Measurements from ENCODE around the gene TRIO. TPM values are rescaled to one million over a fixed set of nuclear protein-coding genes. Genes with fewer than 3 reads are reported as not detected.
A peak's percentile ranks its signal among the peaks of the same experiment; 100 is the strongest.

TRIO gene
- total RNA-seq, 1 donor from 2014 or later: 223 TPM

DNA sequence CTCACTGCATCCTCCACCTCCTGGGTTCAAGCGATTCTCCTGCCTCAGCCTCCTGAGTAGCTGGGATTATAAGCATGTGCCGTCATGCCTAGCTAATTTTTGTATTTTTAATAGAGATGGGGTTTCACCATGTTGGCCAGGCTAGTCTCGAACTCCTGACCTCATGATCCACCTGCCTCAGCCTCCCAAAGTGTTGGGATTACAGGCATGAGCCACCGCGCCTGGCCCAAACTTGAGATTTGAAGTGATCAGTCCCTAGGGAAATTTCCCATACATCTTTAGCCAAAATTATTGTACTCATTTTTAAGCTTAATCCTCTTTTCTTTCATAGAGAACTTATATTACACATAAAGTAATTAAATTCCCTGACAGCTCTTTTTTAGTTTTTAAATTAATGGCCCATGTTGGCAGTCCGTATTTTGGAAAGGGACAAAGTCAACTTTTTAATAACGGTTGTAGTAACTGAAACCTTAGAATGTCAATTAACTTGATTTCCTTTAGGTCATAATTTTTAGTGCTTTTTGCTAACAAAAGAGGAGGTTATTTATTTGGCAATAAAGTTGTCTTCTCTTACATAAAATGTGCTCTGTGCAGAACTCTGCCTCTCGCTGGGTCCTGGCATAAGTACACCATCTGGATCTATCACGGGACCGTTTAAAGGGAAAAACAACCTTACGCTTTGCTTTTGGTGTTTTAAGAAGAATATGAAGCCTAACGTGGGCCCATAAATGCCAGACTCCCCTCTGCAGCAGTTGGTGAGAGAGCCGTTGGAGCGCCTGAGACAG lies 296.1 kb downstream of the TRIO start:
- intact Hi-C loops (cut with micrococcal nuclease): no loop called here
- ChIA-PET CTCF (no interaction called here), POLR2A (no interaction called here)
- no peak for TF ChIP-seq CTCF (IDR thresholded peaks at IDR 0.05)
- no peak for ATAC-seq (ENCODE audit: low read depth)
- Mint-ChIP-seq H3K27ac (no peak overlapping the region), H3K36me3 (ENCODE audit: low read depth) (peaks cover 82% of the 10 kb centered on the region), H3K4me3 (no peak overlapping the region), H3K27me3 (no peaks in the 10 kb centered on the region), H3K9me3 (no peaks in the 10 kb centered on the region), H3K4me1 (no peaks in the 10 kb centered on the region)
- DNase-seq: no peak

DNA sequence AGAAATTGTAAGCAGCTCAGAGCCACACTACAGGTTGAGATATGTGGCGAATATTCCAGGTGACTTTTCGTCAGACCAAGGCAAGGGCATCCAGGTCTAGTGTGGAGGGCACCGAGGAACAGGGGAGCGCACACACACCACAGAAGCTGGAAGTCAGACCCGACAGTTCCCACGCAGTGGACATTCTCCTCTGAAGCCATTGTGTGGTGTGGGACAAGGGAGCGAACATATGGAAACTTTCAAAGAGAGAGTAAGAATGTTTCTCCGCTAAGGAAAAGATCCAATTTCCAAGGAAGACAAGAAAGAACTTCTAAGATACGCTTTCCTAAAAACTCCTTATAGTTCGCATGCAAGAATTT lies 297.1 kb downstream of the TRIO start:
- H3K4me3 Mint-ChIP-seq: no peak overlapping the region
- no peak for TF ChIP-seq CTCF (IDR thresholded peaks at IDR 0.05)
- no peaks in the 10 kb centered on the region for H3K9me3 Mint-ChIP-seq
- intact Hi-C loops (cut with micrococcal nuclease): no loop called here
- no peaks in the 10 kb centered on the region for H3K4me1 Mint-ChIP-seq
- CTCF ChIA-PET: no interaction called here
- no peak overlapping the region for H3K27ac Mint-ChIP-seq
- H3K36me3 Mint-ChIP-seq (ENCODE audit: low read depth): peaks cover 81% of the 10 kb centered on the region
- H3K27me3 Mint-ChIP-seq: no peaks in the 10 kb centered on the region
- no peak for ATAC-seq (ENCODE audit: low read depth)
- POLR2A ChIA-PET: no interaction called here
- DNase-seq: no peak

- ATAC-seq (ENCODE audit: low read depth) (no peak), DNase-seq (no peak)
- no peaks in the 10 kb centered on the region for H3K9me3 Mint-ChIP-seq
- no peaks in the 10 kb centered on the region for H3K4me1 Mint-ChIP-seq
- H3K27ac Mint-ChIP-seq: no peak overlapping the region
- no peak overlapping the region for H3K4me3 Mint-ChIP-seq
- no peak for TF ChIP-seq CTCF (IDR thresholded peaks at IDR 0.05)
- POLR2A ChIA-PET: no interaction called here
- CTCF ChIA-PET: no interaction called here
- H3K36me3 Mint-ChIP-seq (ENCODE audit: low read depth): peaks cover 79% of the 10 kb centered on the region
- intact Hi-C loops (cut with micrococcal nuclease): no loop called here
- no peaks in the 10 kb centered on the region for H3K27me3 Mint-ChIP-seq
Observed at GRCh38 chr5:14440582-14441431, 297.7 kb downstream of the TRIO start.

GRCh38 chr5:14441641-14442040 lies 298.5 kb downstream of the TRIO start:
- no peaks in the 10 kb centered on the region for H3K4me1 Mint-ChIP-seq
- no peaks in the 10 kb centered on the region for H3K27me3 Mint-ChIP-seq
- ATAC-seq (ENCODE audit: low read depth): no peak
- no peak overlapping the region for H3K4me3 Mint-ChIP-seq
- POLR2A ChIA-PET: no interaction called here
- intact Hi-C loops (cut with micrococcal nuclease): no loop called here
- no peak overlapping the region for H3K27ac Mint-ChIP-seq
- DNase-seq: no peak
- no peaks in the 10 kb centered on the region for H3K9me3 Mint-ChIP-seq
- CTCF ChIA-PET: no interaction called here
- H3K36me3 Mint-ChIP-seq (ENCODE audit: low read depth): peaks cover 77% of the 10 kb centered on the region
- TF ChIP-seq CTCF (IDR thresholded peaks at IDR 0.05): no peak

DNA sequence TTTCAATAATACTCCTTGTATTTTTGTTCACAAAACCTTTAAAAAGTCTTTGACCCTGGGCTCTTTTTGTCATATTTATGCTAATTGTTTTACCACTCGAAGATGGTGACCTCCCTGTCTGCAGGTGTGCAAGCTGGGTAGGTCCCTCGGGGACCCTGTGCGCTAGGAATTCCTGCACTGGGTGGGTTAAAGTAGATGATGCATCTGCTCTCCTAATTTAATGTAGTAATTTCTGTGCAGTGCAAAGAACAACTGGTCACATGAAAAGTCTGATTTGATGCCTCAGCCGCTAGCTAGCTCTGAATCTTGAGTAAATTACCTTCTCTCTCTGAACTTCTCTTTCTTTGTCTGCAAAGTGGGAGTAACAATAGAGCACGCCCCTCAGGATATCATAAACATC lies 299.4 kb downstream of the TRIO start:
- H3K9me3 Mint-ChIP-seq: no peaks in the 10 kb centered on the region
- no peak for ATAC-seq (ENCODE audit: low read depth)
- POLR2A ChIA-PET: no interaction called here

More for the DNA sequence above, 299.4 kb downstream of the TRIO start:
- CTCF ChIA-PET: no interaction called here
- no peak overlapping the region for H3K4me3 Mint-ChIP-seq
- H3K27ac Mint-ChIP-seq: peak overlapping the region; percentile 54
- TF ChIP-seq CTCF (IDR thresholded peaks at IDR 0.05): no peak
- H3K36me3 Mint-ChIP-seq (ENCODE audit: low read depth): peaks cover 72% of the 10 kb centered on the region
- H3K27me3 Mint-ChIP-seq: no peaks in the 10 kb centered on the region
- H3K4me1 Mint-ChIP-seq: peaks cover 2% of the 10 kb centered on the region
- DNase-seq: no peak
- intact Hi-C loops (cut with micrococcal nuclease): no loop called here
